ENCODE measurements around the gene LBH.

DNA sequence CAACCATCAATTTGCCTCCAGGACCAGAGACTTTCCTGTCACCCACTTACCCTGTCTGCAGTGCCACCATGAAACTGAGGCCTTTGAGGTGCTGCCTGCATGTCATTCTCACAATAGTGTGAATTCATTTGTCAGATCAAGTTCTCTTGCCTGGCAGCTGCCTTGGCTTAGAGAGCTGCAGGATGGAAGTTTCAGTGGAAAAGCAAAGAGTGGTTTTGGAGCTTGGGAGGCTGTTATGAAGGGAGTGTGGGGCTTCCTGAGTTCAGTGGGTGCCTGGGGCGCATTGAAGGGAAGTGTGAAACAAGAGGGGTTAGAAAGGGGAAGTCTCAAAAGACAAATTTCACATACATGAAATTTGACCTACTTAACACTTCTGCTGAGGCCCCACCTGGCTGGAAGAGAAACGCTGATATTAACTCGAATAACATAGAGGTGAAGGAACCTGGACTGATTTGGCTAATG is 7.9 kb upstream of the LBH start:
- no peak for TF ChIP-seq SUZ12 (IDR thresholded peaks at IDR 0.05; ENCODE audit: extremely low read depth, insufficient read depth, insufficient read length)
- TF ChIP-seq ZNF274 (IDR thresholded peaks at IDR 0.05; ENCODE audit: low read depth, low read length): no peak
